ENCODE data around the gene TUBB3. TPM values are rescaled to one million over a fixed set of nuclear protein-coding genes. Genes with fewer than 3 reads are reported as not detected.

The TUBB3 gene
- total RNA-seq, 1 donor = 299 TPM

GRCh38 chr16:89973654-89974335, 50.7 kb downstream of the TUBB3 start:
- no peak for DNase-seq (ENCODE audit: low read depth)
- peak overlapping the region; percentile 97 for H3K4me3 ChIP-seq (ENCODE audit: low read depth, low read length)
- TF ChIP-seq CTCF (IDR thresholded peaks at IDR 0.05; ENCODE audit: insufficient read depth, low read length) = no peak

DNA sequence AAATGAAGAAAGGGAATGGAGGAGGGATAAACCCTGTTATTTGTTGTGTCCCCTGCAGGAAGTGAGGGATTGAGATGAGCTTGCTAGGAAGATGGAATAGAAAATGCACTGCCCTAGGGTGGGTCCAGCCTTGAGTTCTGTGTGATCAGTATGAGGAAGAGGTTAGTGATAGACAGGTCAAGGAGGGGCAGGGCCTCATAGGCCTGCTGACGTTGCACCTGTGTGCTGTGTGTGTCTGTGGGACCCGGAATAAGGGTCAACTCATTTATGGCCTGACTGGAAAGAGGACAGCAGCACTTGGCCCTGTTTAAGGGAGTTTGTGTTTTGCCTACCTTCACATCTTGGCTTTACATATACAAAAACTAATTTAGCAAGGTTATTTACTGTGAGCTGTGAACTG, 51.7 kb downstream of the TUBB3 start:
- no peak overlapping the region for H3K4me3 ChIP-seq (ENCODE audit: low read depth, low read length)
- TF ChIP-seq CTCF (IDR thresholded peaks at IDR 0.05; ENCODE audit: insufficient read depth, low read length) = no peak
- DNase-seq (ENCODE audit: low read depth) = no peak

DNA sequence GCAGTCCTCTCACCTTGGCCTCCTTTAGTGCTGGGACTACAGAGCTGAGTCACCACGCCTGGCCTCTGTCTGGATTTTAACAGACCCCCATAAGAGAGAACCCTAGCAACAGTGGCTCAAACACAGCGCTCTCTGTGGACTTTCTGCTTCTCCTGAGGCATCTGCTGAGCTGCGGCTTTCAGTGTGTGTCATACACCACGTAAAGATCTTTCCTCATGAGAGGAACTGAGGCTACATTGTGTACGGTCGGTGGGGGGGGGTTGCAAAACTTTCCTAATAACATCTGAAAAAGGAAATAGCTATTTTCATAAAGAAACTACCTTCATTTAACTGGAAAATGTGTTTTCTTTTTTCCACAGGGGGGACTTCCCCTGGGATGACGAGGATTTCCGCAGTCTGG, 58.3 kb downstream of the TUBB3 start:
- H3K4me3 ChIP-seq (ENCODE audit: low read depth, low read length) = no peak overlapping the region
- no peak for DNase-seq (ENCODE audit: low read depth)
- TF ChIP-seq CTCF (IDR thresholded peaks at IDR 0.05; ENCODE audit: insufficient read depth, low read length) = no peak

GRCh38 chr16:89982318-89982717, 59.2 kb downstream of the TUBB3 start:
- H3K4me3 ChIP-seq (ENCODE audit: low read depth, low read length) = no peak overlapping the region
- no peak for DNase-seq (ENCODE audit: low read depth)
- no peak for TF ChIP-seq CTCF (IDR thresholded peaks at IDR 0.05; ENCODE audit: insufficient read depth, low read length)

- no peak for TF ChIP-seq CTCF (IDR thresholded peaks at IDR 0.05; ENCODE audit: insufficient read depth, low read length)
- no peak for DNase-seq (ENCODE audit: low read depth)
- H3K4me3 ChIP-seq (ENCODE audit: low read depth, low read length) = no peak overlapping the region
These were observed 60.4 kb downstream of the TUBB3 start for GRCh38 chr16:89983536-89983935.

DNA sequence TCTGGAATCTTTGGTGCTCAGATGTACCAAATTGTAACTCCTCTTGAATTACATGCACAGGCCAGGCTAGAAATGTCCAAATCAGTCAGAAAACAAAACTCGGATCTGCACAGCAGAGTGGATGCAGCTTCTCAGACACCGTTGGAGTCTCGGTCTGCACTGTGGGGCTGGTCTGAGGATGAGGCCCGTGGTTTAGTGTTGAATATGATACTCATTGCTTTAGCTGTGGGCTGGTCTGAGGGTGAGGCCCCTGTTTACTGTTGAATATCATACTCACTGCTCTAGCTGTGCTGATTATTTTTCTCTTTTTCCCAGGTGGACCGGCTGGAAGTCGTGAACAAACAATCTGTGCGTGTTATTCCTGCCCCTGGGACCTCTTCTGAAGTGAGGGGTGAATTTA, 61.1 kb downstream of the TUBB3 start:
- no peak overlapping the region for H3K4me3 ChIP-seq (ENCODE audit: low read depth, low read length)
- TF ChIP-seq CTCF (IDR thresholded peaks at IDR 0.05; ENCODE audit: insufficient read depth, low read length) = no peak
- no peak for DNase-seq (ENCODE audit: low read depth)

DNA sequence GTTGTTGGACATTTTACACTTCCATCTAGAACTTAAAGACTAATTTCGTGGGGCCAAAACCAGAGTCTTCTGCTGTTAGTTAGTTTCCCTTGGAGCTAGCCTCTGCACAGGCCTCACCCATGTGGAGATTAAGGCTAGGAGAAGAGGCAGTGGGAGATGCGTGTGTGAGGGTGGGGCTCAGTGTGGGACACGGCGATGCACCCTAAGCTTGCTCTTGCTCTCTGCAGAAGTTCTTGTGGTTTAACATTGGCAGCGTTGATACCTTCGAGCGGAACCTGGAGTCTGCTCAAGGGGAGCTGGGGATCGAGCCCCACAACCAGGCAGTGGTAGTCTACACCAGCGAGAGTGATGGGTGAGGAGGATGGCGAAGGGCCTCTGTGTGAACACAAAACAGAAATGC, 62.1 kb downstream of the TUBB3 start:
- DNase-seq (ENCODE audit: low read depth) = no peak
- no peak for TF ChIP-seq CTCF (IDR thresholded peaks at IDR 0.05; ENCODE audit: insufficient read depth, low read length)
- H3K4me3 ChIP-seq (ENCODE audit: low read depth, low read length) = no peak overlapping the region
